ENCODE results near the gene HSPA12A.

HSPA12A gene

GRCh38 chr10:116683821-116684220, 58.5 kb downstream of the HSPA12A start:
- Histone ChIP-seq H3K4me1 (ENCODE audit: control insufficient read depth, insufficient read depth, low read length) (peaks cover 3% of the 10 kb centered on the region), H3K4me3 (ENCODE audit: low read depth, low read length) (no peak overlapping the region), H3K9ac (ENCODE audit: low read depth, low read length) (no peak overlapping the region), H3K9me3 (ENCODE audit: control insufficient read depth, insufficient read depth, low read length) (no peaks in the 10 kb centered on the region), H3K27me3 (ENCODE audit: control insufficient read depth, insufficient read depth, low read length) (no peaks in the 10 kb centered on the region), H3K36me3 (ENCODE audit: control insufficient read depth, insufficient read depth, low read length) (no peaks in the 10 kb centered on the region)

GRCh38 chr10:116683166-116683565, 59.2 kb downstream of the HSPA12A start:
- H3K9me3 ChIP-seq (ENCODE audit: control insufficient read depth, insufficient read depth, low read length) = no peaks in the 10 kb centered on the region
- peaks cover 3% of the 10 kb centered on the region for H3K4me1 ChIP-seq (ENCODE audit: control insufficient read depth, insufficient read depth, low read length)
- H3K4me3 ChIP-seq (ENCODE audit: low read depth, low read length) = no peak overlapping the region
- no peaks in the 10 kb centered on the region for H3K36me3 ChIP-seq (ENCODE audit: control insufficient read depth, insufficient read depth, low read length)
- H3K9ac ChIP-seq (ENCODE audit: low read depth, low read length) = no peak overlapping the region
- no peaks in the 10 kb centered on the region for H3K27me3 ChIP-seq (ENCODE audit: control insufficient read depth, insufficient read depth, low read length)

GRCh38 chr10:116679351-116679750, 63.0 kb downstream of the HSPA12A start:
- Histone ChIP-seq H3K27me3 (ENCODE audit: control insufficient read depth, insufficient read depth, low read length) (no peaks in the 10 kb centered on the region), H3K36me3 (ENCODE audit: control insufficient read depth, insufficient read depth, low read length) (no peaks in the 10 kb centered on the region), H3K4me3 (ENCODE audit: low read depth, low read length) (no peak overlapping the region)

GRCh38 chr10:116676633-116677032, 65.7 kb downstream of the HSPA12A start:
- no peaks in the 10 kb centered on the region for H3K9me3 ChIP-seq (ENCODE audit: control insufficient read depth, insufficient read depth, low read length)
- no peaks in the 10 kb centered on the region for H3K36me3 ChIP-seq (ENCODE audit: control insufficient read depth, insufficient read depth, low read length)
- H3K4me1 ChIP-seq (ENCODE audit: control insufficient read depth, insufficient read depth, low read length) = peaks cover 2% of the 10 kb centered on the region
- H3K27me3 ChIP-seq (ENCODE audit: control insufficient read depth, insufficient read depth, low read length) = no peaks in the 10 kb centered on the region
- no peak overlapping the region for H3K4me3 ChIP-seq (ENCODE audit: low read depth, low read length)
- no peak overlapping the region for H3K9ac ChIP-seq (ENCODE audit: low read depth, low read length)

More at GRCh38 chr10:116679351-116679750, 63.0 kb downstream of the HSPA12A start:
- H3K4me1 ChIP-seq (ENCODE audit: control insufficient read depth, insufficient read depth, low read length) = peaks cover 5% of the 10 kb centered on the region
- no peak overlapping the region for H3K9ac ChIP-seq (ENCODE audit: low read depth, low read length)
- H3K9me3 ChIP-seq (ENCODE audit: control insufficient read depth, insufficient read depth, low read length) = no peaks in the 10 kb centered on the region

- no peak overlapping the region for H3K4me3 ChIP-seq (ENCODE audit: low read depth, low read length)
- H3K27me3 ChIP-seq (ENCODE audit: control insufficient read depth, insufficient read depth, low read length) = no peaks in the 10 kb centered on the region
- peaks cover 6% of the 10 kb centered on the region for H3K4me1 ChIP-seq (ENCODE audit: control insufficient read depth, insufficient read depth, low read length)
- no peaks in the 10 kb centered on the region for H3K36me3 ChIP-seq (ENCODE audit: control insufficient read depth, insufficient read depth, low read length)
- no peaks in the 10 kb centered on the region for H3K9me3 ChIP-seq (ENCODE audit: control insufficient read depth, insufficient read depth, low read length)
- no peak overlapping the region for H3K9ac ChIP-seq (ENCODE audit: low read depth, low read length)
Observed at GRCh38 chr10:116676118-116676517, 66.2 kb downstream of the HSPA12A start.

- Histone ChIP-seq H3K4me3 (ENCODE audit: low read depth, low read length) (no peak overlapping the region), H3K27me3 (ENCODE audit: control insufficient read depth, insufficient read depth, low read length) (no peaks in the 10 kb centered on the region), H3K4me1 (ENCODE audit: control insufficient read depth, insufficient read depth, low read length) (peaks cover 13% of the 10 kb centered on the region), H3K9me3 (ENCODE audit: control insufficient read depth, insufficient read depth, low read length) (no peaks in the 10 kb centered on the region), H3K36me3 (ENCODE audit: control insufficient read depth, insufficient read depth, low read length) (no peaks in the 10 kb centered on the region), H3K9ac (ENCODE audit: low read depth, low read length) (no peak overlapping the region)
Observed at GRCh38 chr10:116674901-116675423, 67.4 kb downstream of the HSPA12A start.

- no peaks in the 10 kb centered on the region for H3K9me3 ChIP-seq (ENCODE audit: control insufficient read depth, insufficient read depth, low read length)
- no peaks in the 10 kb centered on the region for H3K27me3 ChIP-seq (ENCODE audit: control insufficient read depth, insufficient read depth, low read length)
- H3K9ac ChIP-seq (ENCODE audit: low read depth, low read length) = no peak overlapping the region
- H3K4me1 ChIP-seq (ENCODE audit: control insufficient read depth, insufficient read depth, low read length) = peaks cover 13% of the 10 kb centered on the region
- no peaks in the 10 kb centered on the region for H3K36me3 ChIP-seq (ENCODE audit: control insufficient read depth, insufficient read depth, low read length)
- no peak overlapping the region for H3K4me3 ChIP-seq (ENCODE audit: low read depth, low read length)
Observed at GRCh38 chr10:116673866-116674265, 68.5 kb downstream of the HSPA12A start.

GRCh38 chr10:116672891-116673290, 69.5 kb downstream of the HSPA12A start:
- Histone ChIP-seq H3K9me3 (ENCODE audit: control insufficient read depth, insufficient read depth, low read length) (no peaks in the 10 kb centered on the region), H3K4me3 (ENCODE audit: low read depth, low read length) (no peak overlapping the region), H3K36me3 (ENCODE audit: control insufficient read depth, insufficient read depth, low read length) (peaks cover 4% of the 10 kb centered on the region), H3K27me3 (ENCODE audit: control insufficient read depth, insufficient read depth, low read length) (no peaks in the 10 kb centered on the region), H3K9ac (ENCODE audit: low read depth, low read length) (no peak overlapping the region), H3K4me1 (ENCODE audit: control insufficient read depth, insufficient read depth, low read length) (peaks cover 13% of the 10 kb centered on the region)

GRCh38 chr10:116671274-116671926, 71.0 kb downstream of the HSPA12A start:
- H3K27me3 ChIP-seq (ENCODE audit: control insufficient read depth, insufficient read depth, low read length) = no peaks in the 10 kb centered on the region
- H3K9ac ChIP-seq (ENCODE audit: low read depth, low read length) = no peak overlapping the region
- peaks cover 12% of the 10 kb centered on the region for H3K4me1 ChIP-seq (ENCODE audit: control insufficient read depth, insufficient read depth, low read length)
- no peak overlapping the region for H3K4me3 ChIP-seq (ENCODE audit: low read depth, low read length)
- H3K36me3 ChIP-seq (ENCODE audit: control insufficient read depth, insufficient read depth, low read length) = peaks cover 9% of the 10 kb centered on the region
- no peaks in the 10 kb centered on the region for H3K9me3 ChIP-seq (ENCODE audit: control insufficient read depth, insufficient read depth, low read length)

GRCh38 chr10:116670706-116671105, 71.7 kb downstream of the HSPA12A start:
- Histone ChIP-seq H3K27me3 (ENCODE audit: control insufficient read depth, insufficient read depth, low read length) (no peaks in the 10 kb centered on the region), H3K9ac (ENCODE audit: low read depth, low read length) (no peak overlapping the region), H3K4me1 (ENCODE audit: control insufficient read depth, insufficient read depth, low read length) (peaks cover 12% of the 10 kb centered on the region), H3K4me3 (ENCODE audit: low read depth, low read length) (no peak overlapping the region), H3K9me3 (ENCODE audit: control insufficient read depth, insufficient read depth, low read length) (no peaks in the 10 kb centered on the region), H3K36me3 (ENCODE audit: control insufficient read depth, insufficient read depth, low read length) (peaks cover 9% of the 10 kb centered on the region)

- Histone ChIP-seq H3K4me1 (ENCODE audit: control insufficient read depth, insufficient read depth, low read length) (peaks cover 12% of the 10 kb centered on the region), H3K36me3 (ENCODE audit: control insufficient read depth, insufficient read depth, low read length) (peaks cover 9% of the 10 kb centered on the region), H3K9me3 (ENCODE audit: control insufficient read depth, insufficient read depth, low read length) (no peaks in the 10 kb centered on the region), H3K27me3 (ENCODE audit: control insufficient read depth, insufficient read depth, low read length) (no peaks in the 10 kb centered on the region), H3K4me3 (ENCODE audit: low read depth, low read length) (peak overlapping the region; percentile 64), H3K9ac (ENCODE audit: low read depth, low read length) (peak overlapping the region; percentile 60)
Observed at GRCh38 chr10:116669832-116670644, 72.3 kb downstream of the HSPA12A start.

GRCh38 chr10:116669080-116669479, 73.3 kb downstream of the HSPA12A start:
- Histone ChIP-seq H3K9ac (ENCODE audit: low read depth, low read length) (no peak overlapping the region), H3K9me3 (ENCODE audit: control insufficient read depth, insufficient read depth, low read length) (no peaks in the 10 kb centered on the region), H3K4me3 (ENCODE audit: low read depth, low read length) (peak overlapping the region; percentile 64), H3K27me3 (ENCODE audit: control insufficient read depth, insufficient read depth, low read length) (no peaks in the 10 kb centered on the region), H3K36me3 (ENCODE audit: control insufficient read depth, insufficient read depth, low read length) (peaks cover 9% of the 10 kb centered on the region), H3K4me1 (ENCODE audit: control insufficient read depth, insufficient read depth, low read length) (peaks cover 12% of the 10 kb centered on the region)

All from iPS-15b (cell line).